Measurements from ENCODE around the gene ZNF837. TPM values are rescaled to one million over a fixed set of nuclear protein-coding genes. Genes with fewer than 3 reads are reported as not detected.

ZNF837 gene
- total RNA-seq, 1 experiment from 2014 or later: 4.4 TPM

DNA sequence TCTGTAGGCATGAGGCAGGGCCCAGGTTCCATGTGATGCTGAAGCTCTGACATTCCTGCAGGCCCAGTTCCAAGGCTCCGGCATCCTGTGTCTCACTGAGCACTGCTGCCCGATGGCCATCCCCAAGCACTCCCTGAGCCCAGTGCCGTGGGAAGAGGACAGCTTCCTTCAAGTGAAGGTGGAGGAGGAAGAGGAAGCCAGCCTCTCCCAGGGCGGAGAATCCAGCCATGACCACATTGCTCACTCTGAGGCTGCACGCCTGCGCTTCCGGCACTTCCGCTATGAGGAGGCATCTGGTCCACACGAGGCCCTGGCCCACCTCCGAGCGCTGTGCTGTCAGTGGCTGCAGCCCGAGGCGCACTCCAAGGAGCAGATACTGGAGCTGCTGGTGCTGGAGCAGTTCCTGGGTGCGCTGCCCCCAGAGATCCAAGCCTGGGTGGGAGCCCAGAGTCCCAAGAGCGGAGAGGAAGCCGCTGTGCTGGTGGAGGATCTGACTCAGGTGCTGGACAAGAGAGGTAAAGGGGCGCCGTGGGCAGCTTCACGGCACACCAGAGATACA lies 46.1 kb downstream of the ZNF837 start:
- Histone ChIP-seq H3K4me3 (ENCODE audit: insufficient read depth, low read depth, low read length) (no peak overlapping the region), H3K27me3 (ENCODE audit: control insufficient read depth, insufficient read depth, low read length) (no peaks in the 10 kb centered on the region), H3K36me3 (replicated peaks; ENCODE audit: control insufficient read depth, insufficient read depth, low read length) (peaks cover 3% of the 10 kb centered on the region)
- DNase-seq: no peak

DNA sequence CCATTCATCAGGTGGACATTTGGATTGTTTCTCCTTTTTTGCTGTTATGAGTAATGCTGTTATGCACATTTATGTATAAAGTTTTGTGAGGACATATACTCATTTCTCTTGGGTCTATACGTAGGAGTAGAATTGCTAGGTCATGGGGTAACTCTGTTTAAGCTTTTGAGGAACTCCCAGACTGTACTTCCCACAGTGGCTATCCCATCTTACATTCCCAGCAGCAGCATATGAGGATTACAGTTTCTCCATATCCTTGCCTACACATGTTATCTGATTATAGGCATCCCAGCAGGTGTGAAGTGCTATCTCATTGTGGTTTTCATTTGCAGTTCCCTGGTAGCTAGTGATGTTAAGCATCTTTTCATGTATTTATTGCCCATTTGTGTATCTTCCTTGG lies 48.1 kb downstream of the ZNF837 start:
- H3K36me3 ChIP-seq (replicated peaks; ENCODE audit: control insufficient read depth, insufficient read depth, low read length): no peaks in the 10 kb centered on the region; the same call in 1 of the 2 replicates
- H3K4me3 ChIP-seq (ENCODE audit: insufficient read depth, low read depth, low read length): no peak overlapping the region
- DNase-seq: no peak
- H3K27me3 ChIP-seq (ENCODE audit: control insufficient read depth, insufficient read depth, low read length): no peaks in the 10 kb centered on the region

DNA sequence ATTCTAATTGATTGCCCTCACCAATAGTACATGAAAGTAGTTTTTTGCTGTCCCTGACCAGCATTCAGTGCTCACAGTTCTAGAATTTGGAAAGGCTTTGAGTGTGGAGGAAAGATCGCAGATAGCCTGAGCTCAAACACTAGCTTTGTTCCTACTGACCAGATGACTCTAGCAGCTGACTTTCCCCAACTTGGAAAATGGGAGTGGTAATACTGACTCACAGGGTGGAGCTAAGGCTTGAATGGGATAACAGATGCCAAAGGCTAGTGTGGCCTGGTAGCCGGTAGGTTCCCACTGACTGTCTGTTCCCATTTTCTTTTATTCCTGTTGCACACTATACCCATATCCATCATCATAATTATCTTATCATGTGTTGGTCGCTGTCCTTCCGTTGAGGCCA lies 50.4 kb downstream of the ZNF837 start:
- Histone ChIP-seq H3K36me3 (replicated peaks; ENCODE audit: control insufficient read depth, insufficient read depth, low read length) (no peaks in the 10 kb centered on the region; the same call in 1 of the 2 replicates), H3K4me3 (ENCODE audit: insufficient read depth, low read depth, low read length) (no peak overlapping the region), H3K27me3 (ENCODE audit: control insufficient read depth, insufficient read depth, low read length) (no peaks in the 10 kb centered on the region)
- DNase-seq: no peak

DNA sequence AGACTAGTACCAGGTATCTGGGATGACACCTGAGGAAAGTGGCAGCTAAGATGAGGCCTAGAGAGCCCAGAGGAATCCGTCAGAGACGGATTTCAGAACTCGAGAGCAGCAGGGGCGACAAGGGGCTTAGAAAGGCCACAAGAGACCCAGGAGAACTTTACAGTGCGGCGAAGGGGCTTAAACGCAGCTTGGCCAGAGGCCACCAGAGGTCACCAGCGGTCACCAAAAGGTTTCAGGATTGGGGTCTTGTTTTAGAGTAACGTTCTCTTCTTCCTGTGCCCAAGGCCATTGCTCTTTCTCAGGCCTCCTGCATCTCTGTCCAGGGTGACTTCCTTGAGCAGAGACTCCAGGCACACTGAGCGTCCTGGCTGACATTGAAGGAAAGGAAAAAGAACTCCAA lies 51.8 kb downstream of the ZNF837 start:
- no peaks in the 10 kb centered on the region for H3K36me3 ChIP-seq (replicated peaks; ENCODE audit: control insufficient read depth, insufficient read depth, low read length)
- H3K4me3 ChIP-seq (ENCODE audit: insufficient read depth, low read depth, low read length): no peak overlapping the region
- no peaks in the 10 kb centered on the region for H3K27me3 ChIP-seq (ENCODE audit: control insufficient read depth, insufficient read depth, low read length)
- DNase-seq: peak; percentile 84

DNA sequence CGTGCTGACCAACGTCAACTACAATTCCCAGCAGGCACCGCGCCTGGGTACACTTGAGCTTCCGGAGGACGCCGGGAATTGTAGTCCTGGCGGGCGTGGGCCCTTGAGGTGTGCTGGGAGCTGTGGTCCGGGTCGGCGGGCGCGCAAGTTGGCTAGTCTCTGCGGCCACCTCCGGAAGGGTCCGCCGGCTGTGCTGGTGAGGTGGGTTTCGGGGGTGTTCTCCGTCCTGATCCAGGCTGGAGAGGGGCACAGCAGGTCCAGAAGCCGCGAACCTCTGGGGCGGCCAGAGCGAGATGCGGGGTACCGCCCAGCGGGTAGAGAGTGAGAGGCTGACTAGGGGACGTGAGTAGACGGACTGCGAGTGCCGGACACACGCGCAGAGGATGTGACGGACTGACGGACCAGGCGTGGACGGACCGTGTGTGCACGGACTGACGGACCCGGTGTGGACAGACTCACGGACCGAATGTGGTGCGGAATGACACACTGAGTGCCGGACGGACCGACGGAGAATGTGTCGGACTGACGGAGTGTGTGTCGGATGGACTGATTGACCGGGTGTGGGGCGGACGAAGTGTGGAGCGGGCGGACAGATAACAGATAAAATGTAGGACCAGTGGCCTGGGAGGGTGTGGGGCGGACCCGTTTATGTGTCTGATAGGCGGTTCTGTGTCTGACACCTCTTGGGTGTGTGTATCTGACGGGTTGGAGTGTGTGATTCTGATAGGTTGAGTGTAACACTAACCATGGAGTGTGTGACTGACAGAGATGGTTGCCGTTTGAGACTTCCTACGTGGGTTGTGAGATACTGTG lies 53.7 kb downstream of the ZNF837 start, which contains the start of gene ZSCAN22:
TSS of gene ZSCAN22 (plus strand) at position 81 of the 813 bp plus-strand sequence. CDS start 7,809 bp downstream, outside the sequence.
- peaks cover 1% of the 10 kb centered on the region for H3K36me3 ChIP-seq (replicated peaks; ENCODE audit: control insufficient read depth, insufficient read depth, low read length)
- H3K4me3 ChIP-seq (ENCODE audit: insufficient read depth, low read depth, low read length): peak within 1 kb of the TSS; percentile 80
- DNase-seq: peak; percentile 97
- H3K27me3 ChIP-seq (ENCODE audit: control insufficient read depth, insufficient read depth, low read length): no peaks in the 10 kb centered on the region

DNA sequence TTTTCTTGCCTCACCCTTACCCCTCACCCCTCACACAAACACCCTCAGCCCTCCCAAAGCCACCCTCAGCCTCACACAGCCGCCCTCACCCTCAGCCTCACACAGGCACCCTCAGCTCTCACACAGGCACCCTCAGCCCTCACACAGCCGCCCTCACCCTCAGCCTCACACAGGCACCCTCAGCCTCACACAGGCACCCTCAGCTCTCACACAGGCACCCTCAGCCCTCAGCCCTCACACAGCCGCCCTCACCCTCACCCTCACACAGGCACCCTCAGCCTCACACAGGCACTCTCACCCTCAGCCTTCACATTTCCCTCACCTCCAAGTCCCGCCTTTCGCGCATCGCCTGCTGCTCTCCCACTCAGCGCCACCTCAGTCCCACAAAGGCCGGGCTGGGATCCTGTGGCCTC lies 54.3 kb downstream of the ZNF837 start:
- peaks cover 1% of the 10 kb centered on the region for H3K36me3 ChIP-seq (replicated peaks; ENCODE audit: control insufficient read depth, insufficient read depth, low read length)
- peak overlapping the region; percentile 80 for H3K4me3 ChIP-seq (ENCODE audit: insufficient read depth, low read depth, low read length)
- DNase-seq: no peak
- no peaks in the 10 kb centered on the region for H3K27me3 ChIP-seq (ENCODE audit: control insufficient read depth, insufficient read depth, low read length)

DNA sequence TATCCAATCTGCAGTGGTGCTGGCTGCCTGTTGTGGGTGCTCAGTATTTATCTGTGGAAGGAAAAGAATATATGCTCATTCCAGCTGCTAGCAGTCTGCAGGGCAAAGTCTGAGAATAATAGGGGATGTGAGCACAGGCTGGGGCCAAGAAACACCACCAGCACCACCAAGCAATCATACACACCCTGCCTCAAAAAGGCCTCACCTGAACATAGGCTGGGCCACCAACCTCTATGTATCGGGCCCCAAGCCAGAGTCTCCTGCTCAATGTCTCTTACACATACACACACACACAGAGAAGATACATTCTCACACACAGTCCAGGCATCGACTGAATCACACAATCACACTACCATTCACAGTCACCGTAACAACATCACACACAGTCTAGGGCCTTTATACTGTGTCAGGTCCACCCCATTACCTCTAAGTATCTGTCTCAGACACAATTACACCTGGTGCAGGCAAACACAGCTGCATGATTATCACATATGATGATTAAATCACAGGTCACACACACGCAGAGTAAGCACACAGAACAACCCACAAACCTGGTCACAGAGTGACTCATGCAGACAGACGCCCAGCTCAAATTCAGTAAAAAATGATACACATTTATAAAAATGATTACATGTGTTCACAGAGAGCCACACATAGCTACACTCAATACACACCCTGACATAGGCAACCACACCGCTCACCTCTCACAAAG lies 55.4 kb downstream of the ZNF837 start:
- H3K36me3 ChIP-seq (replicated peaks; ENCODE audit: control insufficient read depth, insufficient read depth, low read length): peaks cover 1% of the 10 kb centered on the region
- H3K4me3 ChIP-seq (ENCODE audit: insufficient read depth, low read depth, low read length): no peak overlapping the region
- no peaks in the 10 kb centered on the region for H3K27me3 ChIP-seq (ENCODE audit: control insufficient read depth, insufficient read depth, low read length)
- DNase-seq: no peak

DNA sequence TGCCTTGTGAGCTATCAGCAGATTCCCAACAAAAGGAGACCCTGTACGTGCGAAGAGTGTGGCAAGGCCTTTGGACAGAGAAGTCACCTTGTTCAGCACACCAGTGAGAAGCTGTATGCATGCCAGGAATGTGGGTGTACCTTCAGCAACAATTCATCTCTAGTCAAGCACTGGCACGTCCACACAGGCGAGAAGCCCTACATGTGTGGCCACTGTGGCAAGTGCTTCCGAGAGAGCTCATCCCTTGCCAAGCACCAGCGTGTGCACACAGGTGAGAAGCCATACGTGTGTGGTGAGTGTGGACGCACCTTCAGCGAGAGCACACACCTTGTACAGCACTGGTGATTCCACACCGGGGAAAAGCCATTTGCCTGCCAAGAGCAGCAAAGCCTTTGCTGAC lies 61.6 kb downstream of the ZNF837 start:
- Histone ChIP-seq H3K27me3 (ENCODE audit: control insufficient read depth, insufficient read depth, low read length) (no peaks in the 10 kb centered on the region), H3K36me3 (replicated peaks; ENCODE audit: control insufficient read depth, insufficient read depth, low read length) (peaks cover 1% of the 10 kb centered on the region), H3K4me3 (ENCODE audit: insufficient read depth, low read depth, low read length) (no peak overlapping the region)
- no peak for DNase-seq

DNA sequence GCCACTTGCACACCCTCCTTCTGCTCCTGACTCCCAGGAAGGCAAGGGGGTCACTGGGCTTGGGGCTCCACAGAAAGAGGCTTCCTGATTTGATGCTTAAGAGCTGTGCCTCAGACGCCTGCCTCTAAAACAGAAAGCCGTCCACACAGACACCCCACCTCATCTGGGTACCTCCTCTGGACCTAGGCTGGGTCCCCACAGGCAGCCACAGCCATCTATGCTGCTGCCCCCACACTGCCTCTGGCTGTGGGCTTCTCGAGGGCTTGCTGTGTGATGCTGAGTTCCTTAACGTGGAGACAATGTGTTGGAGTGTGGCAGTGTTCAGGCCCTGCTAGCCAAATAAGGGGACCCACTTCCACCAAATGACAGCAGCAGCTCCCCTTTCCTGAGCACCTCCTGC lies 62.5 kb downstream of the ZNF837 start:
- no peaks in the 10 kb centered on the region for H3K27me3 ChIP-seq (ENCODE audit: control insufficient read depth, insufficient read depth, low read length)
- DNase-seq: no peak
- peaks cover under 1% of the 10 kb centered on the region; the same call in 1 of the 2 replicates for H3K36me3 ChIP-seq (replicated peaks; ENCODE audit: control insufficient read depth, insufficient read depth, low read length)
- H3K4me3 ChIP-seq (ENCODE audit: insufficient read depth, low read depth, low read length): no peak overlapping the region

Other genes with a start within 250 kb of the ZNF837 start
- gene ZNF329, start 230.2 kb downstream of the ZNF837 start, total RNA-seq (2014; rRNA removed; shearing (Covaris generic)): 9.1 and 14.2 TPM in 2 replicates
- 18.8 and 26.0 TPM in 2 replicates for gene ZNF274, start 198.0 kb downstream of the ZNF837 start, total RNA-seq (2014; rRNA removed; shearing (Covaris generic))
- 31.6 and 35.4 TPM in 2 replicates for gene ZNF544, start 152.1 kb downstream of the ZNF837 start, total RNA-seq (2014; rRNA removed; shearing (Covaris generic))
- 9.4 and 11.9 TPM in 2 replicates for gene ZNF8, start 102.1 kb downstream of the ZNF837 start, total RNA-seq (2014; rRNA removed; shearing (Covaris generic))
- gene ERVK3-1, start 75.7 kb downstream of the ZNF837 start, total RNA-seq (2014; rRNA removed; shearing (Covaris generic)): 21.7 and 24.8 TPM in 2 replicates
- 2.6 and 2.7 TPM in 2 replicates for gene ZSCAN22, start 54.0 kb downstream of the ZNF837 start, total RNA-seq (2014; rRNA removed; shearing (Covaris generic))
- 33.8 and 45.5 TPM in 2 replicates for gene A1BG, start 27.5 kb downstream of the ZNF837 start, total RNA-seq (2014; rRNA removed; shearing (Covaris generic))
- 3.0 and 3.2 TPM in 2 replicates for gene ZNF497, start 18.3 kb downstream of the ZNF837 start, total RNA-seq (2014; rRNA removed; shearing (Covaris generic))
- gene RPS5, start 6.2 kb upstream of the ZNF837 start, total RNA-seq (2014; rRNA removed; shearing (Covaris generic)): 2,794 and 2,937 TPM in 2 replicates
- gene RNF225, start 14.6 kb upstream of the ZNF837 start, total RNA-seq (2014; rRNA removed; shearing (Covaris generic)): 0.70 TPM in 1 of 2 replicates, not detected in the other
- 3.7 and 10.2 TPM in 2 replicates for gene ZNF584, start 27.6 kb upstream of the ZNF837 start, total RNA-seq (2014; rRNA removed; shearing (Covaris generic))
- 2.1 and 3.8 TPM in 2 replicates for gene ZNF132, start 59.1 kb upstream of the ZNF837 start, total RNA-seq (2014; rRNA removed; shearing (Covaris generic))
- 2.6 and 4.7 TPM in 2 replicates for gene ZNF324B, start 70.6 kb upstream of the ZNF837 start, total RNA-seq (2014; rRNA removed; shearing (Covaris generic))
- gene ZNF324, start 86.0 kb upstream of the ZNF837 start, total RNA-seq (2014; rRNA removed; shearing (Covaris generic)): 6.6 and 6.8 TPM in 2 replicates
- gene ZNF446, start 95.3 kb upstream of the ZNF837 start, total RNA-seq (2014; rRNA removed; shearing (Covaris generic)): 7.4 and 8.4 TPM in 2 replicates
- gene SLC27A5, start 131.0 kb upstream of the ZNF837 start, total RNA-seq (2014; rRNA removed; shearing (Covaris generic)): 19.4 and 23.9 TPM in 2 replicates
- 12.6 and 20.4 TPM in 2 replicates for gene ZBTB45, start 138.8 kb upstream of the ZNF837 start, total RNA-seq (2014; rRNA removed; shearing (Covaris generic))
- 1,648 and 1,979 TPM in 2 replicates for gene TRIM28, start 163.0 kb upstream of the ZNF837 start, total RNA-seq (2014; rRNA removed; shearing (Covaris generic))
- 85.9 and 96.2 TPM in 2 replicates for gene CHMP2A, start 174.1 kb upstream of the ZNF837 start, total RNA-seq (2014; rRNA removed; shearing (Covaris generic))
- gene UBE2M, start 177.6 kb upstream of the ZNF837 start, total RNA-seq (2014; rRNA removed; shearing (Covaris generic)): 131 and 188 TPM in 2 replicates
- 11.0 and 12.5 TPM in 2 replicates for gene MZF1, start 192.3 kb upstream of the ZNF837 start, total RNA-seq (2014; rRNA removed; shearing (Covaris generic))

All from H7 (cell line).